ENCODE measurements around the gene CASK.

CASK gene

DNA sequence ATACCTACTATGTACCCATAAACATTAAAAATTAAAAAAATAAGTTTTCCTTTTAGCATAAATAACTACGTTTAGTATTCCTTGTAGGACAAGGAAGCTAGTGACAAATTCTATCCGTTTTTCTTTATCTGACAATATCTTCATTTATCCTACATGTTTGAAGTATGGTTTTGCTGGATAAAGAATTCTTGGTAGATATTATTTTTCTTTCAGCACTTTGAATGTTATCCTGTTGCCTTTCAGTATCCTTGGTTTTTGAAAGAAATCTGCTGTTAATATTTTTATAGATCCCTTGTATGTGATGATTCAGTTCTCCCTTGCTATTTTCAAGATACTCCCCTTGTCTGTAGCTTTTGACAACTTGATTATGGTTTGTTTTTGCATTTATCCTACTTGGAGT lies 76.6 kb downstream of the CASK start:
- Histone ChIP-seq H3K9me3 (ENCODE audit: control insufficient read depth, low read length) (peaks cover 5% of the 10 kb centered on the region), H3K36me3 (ENCODE audit: control insufficient read depth, insufficient read depth, low read length) (peaks cover 27% of the 10 kb centered on the region), H3K27ac (ENCODE audit: insufficient read depth, low read length, poor library complexity, severe bottlenecking) (no peak overlapping the region), H3K4me3 (ENCODE audit: insufficient read depth, low read depth, low read length, poor library complexity, severe bottlenecking) (no peak overlapping the region), H3K27me3 (replicated peaks; ENCODE audit: control insufficient read depth, insufficient read depth, low read length, poor library complexity, severe bottlenecking) (no peaks in the 10 kb centered on the region), H3K4me1 (ENCODE audit: control insufficient read depth, insufficient read depth, low read length, poor library complexity, severe bottlenecking) (no peaks in the 10 kb centered on the region)
- no peak for DNase-seq

DNA sequence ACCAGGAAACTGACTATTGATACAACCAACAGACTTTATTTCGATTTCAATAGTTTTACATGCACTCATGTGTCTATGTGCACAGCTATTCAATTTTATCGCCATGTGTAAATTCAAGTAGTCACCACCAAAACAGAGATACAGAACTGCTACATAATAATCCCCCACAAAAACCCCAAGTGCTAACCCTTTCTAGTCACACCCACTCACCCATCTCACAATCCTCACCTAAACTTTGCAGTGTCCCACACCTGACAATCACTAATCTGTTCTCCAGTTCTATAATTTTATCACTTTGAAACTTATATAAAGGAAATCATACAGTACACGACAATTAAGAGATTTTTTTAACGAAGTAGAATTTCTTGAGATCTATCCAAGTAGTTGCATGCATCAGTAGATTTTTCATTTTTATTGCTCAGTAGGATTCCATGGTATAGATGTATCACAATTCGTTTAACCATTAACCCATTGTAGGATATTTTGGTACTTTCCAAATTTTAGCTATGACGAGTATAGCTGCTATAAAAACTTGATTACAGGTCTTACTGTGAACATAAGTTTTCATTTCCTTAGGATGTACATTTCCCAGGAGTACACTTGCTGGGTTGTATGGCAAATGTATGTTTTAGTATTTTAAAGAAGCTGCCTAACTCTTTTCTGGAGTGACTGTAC lies 85.9 kb downstream of the CASK start:
- H3K27me3 ChIP-seq (replicated peaks; ENCODE audit: control insufficient read depth, insufficient read depth, low read length, poor library complexity, severe bottlenecking), result no peaks in the 10 kb centered on the region
- no peaks in the 10 kb centered on the region for H3K4me1 ChIP-seq (ENCODE audit: control insufficient read depth, insufficient read depth, low read length, poor library complexity, severe bottlenecking)
- no peak overlapping the region for H3K4me3 ChIP-seq (ENCODE audit: insufficient read depth, low read depth, low read length, poor library complexity, severe bottlenecking)
- no peaks in the 10 kb centered on the region for H3K36me3 ChIP-seq (ENCODE audit: control insufficient read depth, insufficient read depth, low read length)
- no peak overlapping the region for H3K27ac ChIP-seq (ENCODE audit: insufficient read depth, low read length, poor library complexity, severe bottlenecking)
- DNase-seq, result no peak
- no peaks in the 10 kb centered on the region for H3K9me3 ChIP-seq (ENCODE audit: control insufficient read depth, low read length)

DNA sequence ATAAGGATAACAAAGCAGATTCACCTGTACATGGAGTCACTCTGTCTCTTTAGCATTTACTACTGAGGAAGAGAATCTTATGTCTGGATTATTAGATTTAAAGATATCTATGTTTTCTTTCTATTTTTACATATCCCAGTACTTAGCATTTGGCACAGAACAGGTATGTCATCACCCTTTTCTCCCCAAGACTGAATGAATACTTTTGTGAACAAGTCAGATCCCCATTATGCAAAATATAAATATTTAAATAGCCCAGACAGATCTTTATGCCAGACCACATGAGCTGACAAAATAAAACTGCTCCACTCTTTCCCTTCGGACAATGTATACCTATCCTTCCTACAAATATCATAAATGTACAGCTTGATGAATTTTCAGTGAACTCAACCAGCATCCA lies 94.5 kb downstream of the CASK start:
- Histone ChIP-seq H3K9me3 (ENCODE audit: control insufficient read depth, low read length) (no peaks in the 10 kb centered on the region), H3K27me3 (replicated peaks; ENCODE audit: control insufficient read depth, insufficient read depth, low read length, poor library complexity, severe bottlenecking) (no peaks in the 10 kb centered on the region), H3K4me1 (ENCODE audit: control insufficient read depth, insufficient read depth, low read length, poor library complexity, severe bottlenecking) (no peaks in the 10 kb centered on the region), H3K27ac (ENCODE audit: insufficient read depth, low read length, poor library complexity, severe bottlenecking) (no peak overlapping the region), H3K4me3 (ENCODE audit: insufficient read depth, low read depth, low read length, poor library complexity, severe bottlenecking) (no peak overlapping the region), H3K36me3 (ENCODE audit: control insufficient read depth, insufficient read depth, low read length) (no peaks in the 10 kb centered on the region)
- DNase-seq, result no peak

DNA sequence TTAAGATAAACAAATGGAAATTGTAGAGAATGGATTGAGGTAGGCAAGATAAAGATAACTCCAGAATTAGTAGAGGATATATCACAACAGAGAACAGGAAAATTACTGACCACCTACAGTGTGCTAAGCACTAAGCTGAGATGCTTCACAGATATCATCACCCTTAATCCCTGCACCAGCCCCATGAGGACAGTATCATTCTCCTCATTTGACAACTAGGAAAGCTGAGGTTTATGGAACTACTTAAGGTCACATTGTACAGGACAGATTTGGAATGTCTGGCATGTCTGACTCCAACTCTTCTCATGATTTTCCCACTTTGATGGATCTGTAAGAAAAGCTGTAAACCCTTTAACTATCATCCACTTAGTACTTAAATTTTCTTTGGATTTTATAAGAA lies 95.5 kb downstream of the CASK start:
- no peaks in the 10 kb centered on the region for H3K36me3 ChIP-seq (ENCODE audit: control insufficient read depth, insufficient read depth, low read length)
- H3K4me1 ChIP-seq (ENCODE audit: control insufficient read depth, insufficient read depth, low read length, poor library complexity, severe bottlenecking), result no peaks in the 10 kb centered on the region
- no peak overlapping the region for H3K27ac ChIP-seq (ENCODE audit: insufficient read depth, low read length, poor library complexity, severe bottlenecking)
- H3K9me3 ChIP-seq (ENCODE audit: control insufficient read depth, low read length), result no peaks in the 10 kb centered on the region
- DNase-seq, result no peak
- H3K27me3 ChIP-seq (replicated peaks; ENCODE audit: control insufficient read depth, insufficient read depth, low read length, poor library complexity, severe bottlenecking), result no peaks in the 10 kb centered on the region
- no peak overlapping the region for H3K4me3 ChIP-seq (ENCODE audit: insufficient read depth, low read depth, low read length, poor library complexity, severe bottlenecking)

DNA sequence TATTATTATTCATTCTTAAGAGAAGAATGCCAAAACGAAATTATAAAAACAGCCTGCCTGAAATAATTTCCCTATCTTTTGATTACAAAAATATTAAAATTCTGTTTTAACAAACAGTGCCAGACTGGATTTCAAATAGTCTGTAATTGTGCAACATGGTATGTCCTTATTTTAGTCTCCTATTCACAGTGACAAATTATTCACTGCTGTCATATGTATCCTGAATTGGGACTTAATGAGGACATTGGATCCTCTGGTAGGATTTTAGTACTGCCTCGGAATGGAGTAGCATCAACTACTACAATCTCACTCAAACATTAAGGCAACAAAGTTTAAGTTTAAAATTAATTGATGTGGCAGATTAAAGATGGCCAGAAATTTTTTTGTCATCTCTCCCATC lies 97.6 kb downstream of the CASK start:
- Histone ChIP-seq H3K4me3 (ENCODE audit: insufficient read depth, low read depth, low read length, poor library complexity, severe bottlenecking) (no peak overlapping the region), H3K9me3 (ENCODE audit: control insufficient read depth, low read length) (no peaks in the 10 kb centered on the region), H3K36me3 (ENCODE audit: control insufficient read depth, insufficient read depth, low read length) (no peaks in the 10 kb centered on the region), H3K27me3 (replicated peaks; ENCODE audit: control insufficient read depth, insufficient read depth, low read length, poor library complexity, severe bottlenecking) (no peaks in the 10 kb centered on the region), H3K27ac (ENCODE audit: insufficient read depth, low read length, poor library complexity, severe bottlenecking) (no peak overlapping the region), H3K4me1 (ENCODE audit: control insufficient read depth, insufficient read depth, low read length, poor library complexity, severe bottlenecking) (no peaks in the 10 kb centered on the region)
- DNase-seq, result no peak

DNA sequence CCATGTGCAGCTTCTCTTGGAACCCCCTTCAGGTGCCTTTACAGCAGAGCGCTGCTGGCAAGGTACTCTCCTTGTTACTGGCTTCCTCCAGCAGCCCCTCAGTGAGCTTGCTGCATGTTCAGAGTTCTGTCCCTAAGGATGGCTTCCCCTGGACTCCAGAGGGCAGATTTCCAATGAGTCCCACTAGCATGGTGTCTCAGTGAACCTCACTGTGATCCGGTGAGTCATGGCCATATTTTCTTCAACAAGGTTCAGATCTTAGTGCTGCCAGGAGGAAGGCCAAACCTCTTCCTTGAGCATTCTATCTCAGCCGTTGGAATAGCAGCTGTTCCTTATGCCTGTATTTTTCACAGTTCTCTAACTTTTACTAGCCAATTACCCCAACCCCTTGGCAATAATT lies 98.8 kb downstream of the CASK start:
- H3K4me1 ChIP-seq (ENCODE audit: control insufficient read depth, insufficient read depth, low read length, poor library complexity, severe bottlenecking), result no peaks in the 10 kb centered on the region
- DNase-seq, result no peak
- H3K27me3 ChIP-seq (replicated peaks; ENCODE audit: control insufficient read depth, insufficient read depth, low read length, poor library complexity, severe bottlenecking), result no peaks in the 10 kb centered on the region
- no peaks in the 10 kb centered on the region for H3K9me3 ChIP-seq (ENCODE audit: control insufficient read depth, low read length)
- H3K4me3 ChIP-seq (ENCODE audit: insufficient read depth, low read depth, low read length, poor library complexity, severe bottlenecking), result no peak overlapping the region
- H3K27ac ChIP-seq (ENCODE audit: insufficient read depth, low read length, poor library complexity, severe bottlenecking), result no peak overlapping the region
- H3K36me3 ChIP-seq (ENCODE audit: control insufficient read depth, insufficient read depth, low read length), result no peaks in the 10 kb centered on the region

DNA sequence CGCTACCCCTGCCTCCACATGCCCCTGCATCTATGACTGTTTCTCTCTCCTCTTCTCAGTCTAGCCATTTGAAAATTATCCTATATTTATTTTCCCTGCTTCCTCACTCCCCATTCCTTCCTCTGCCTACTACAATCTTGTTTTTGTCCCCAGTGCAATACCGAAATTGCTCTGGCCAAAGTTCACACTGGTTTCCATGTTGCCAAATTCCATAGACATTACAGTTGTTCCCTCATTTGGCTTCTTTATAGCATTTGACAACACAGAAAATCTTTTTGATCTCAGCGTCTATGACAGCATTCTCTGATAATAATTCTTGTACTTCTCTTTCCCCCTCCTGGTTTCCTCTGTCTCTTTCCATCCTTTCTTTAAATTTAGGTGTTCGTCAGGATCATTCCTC lies 100.0 kb downstream of the CASK start:
- no peaks in the 10 kb centered on the region for H3K27me3 ChIP-seq (replicated peaks; ENCODE audit: control insufficient read depth, insufficient read depth, low read length, poor library complexity, severe bottlenecking)
- no peak for DNase-seq
- H3K4me1 ChIP-seq (ENCODE audit: control insufficient read depth, insufficient read depth, low read length, poor library complexity, severe bottlenecking), result no peaks in the 10 kb centered on the region
- H3K4me3 ChIP-seq (ENCODE audit: insufficient read depth, low read depth, low read length, poor library complexity, severe bottlenecking), result no peak overlapping the region
- no peak overlapping the region for H3K27ac ChIP-seq (ENCODE audit: insufficient read depth, low read length, poor library complexity, severe bottlenecking)
- no peaks in the 10 kb centered on the region for H3K36me3 ChIP-seq (ENCODE audit: control insufficient read depth, insufficient read depth, low read length)
- H3K9me3 ChIP-seq (ENCODE audit: control insufficient read depth, low read length), result no peaks in the 10 kb centered on the region

DNA sequence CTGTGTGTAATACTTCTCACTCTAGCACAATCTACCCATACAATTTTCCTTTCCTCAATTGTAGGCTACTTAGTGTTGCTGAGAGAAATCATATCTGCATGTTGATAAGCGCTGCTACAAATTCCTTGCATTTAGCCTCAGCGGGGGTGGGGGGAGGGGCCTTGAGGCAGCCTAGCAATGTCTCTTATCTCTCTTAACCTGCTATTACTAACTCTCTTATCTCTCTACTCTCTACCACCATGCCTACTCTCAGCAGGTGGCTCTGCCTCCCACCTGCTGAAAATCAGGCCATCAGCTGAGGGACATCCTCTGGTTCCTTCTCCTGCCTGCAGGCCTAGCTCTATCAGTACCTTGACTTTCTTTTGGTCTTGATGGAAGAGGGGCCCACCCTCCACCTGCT lies 100.5 kb downstream of the CASK start:
- Histone ChIP-seq H3K27ac (ENCODE audit: insufficient read depth, low read length, poor library complexity, severe bottlenecking) (no peak overlapping the region), H3K36me3 (ENCODE audit: control insufficient read depth, insufficient read depth, low read length) (no peaks in the 10 kb centered on the region), H3K9me3 (ENCODE audit: control insufficient read depth, low read length) (no peaks in the 10 kb centered on the region), H3K4me1 (ENCODE audit: control insufficient read depth, insufficient read depth, low read length, poor library complexity, severe bottlenecking) (no peaks in the 10 kb centered on the region), H3K4me3 (ENCODE audit: insufficient read depth, low read depth, low read length, poor library complexity, severe bottlenecking) (no peak overlapping the region), H3K27me3 (replicated peaks; ENCODE audit: control insufficient read depth, insufficient read depth, low read length, poor library complexity, severe bottlenecking) (no peaks in the 10 kb centered on the region)
- no peak for DNase-seq

DNA sequence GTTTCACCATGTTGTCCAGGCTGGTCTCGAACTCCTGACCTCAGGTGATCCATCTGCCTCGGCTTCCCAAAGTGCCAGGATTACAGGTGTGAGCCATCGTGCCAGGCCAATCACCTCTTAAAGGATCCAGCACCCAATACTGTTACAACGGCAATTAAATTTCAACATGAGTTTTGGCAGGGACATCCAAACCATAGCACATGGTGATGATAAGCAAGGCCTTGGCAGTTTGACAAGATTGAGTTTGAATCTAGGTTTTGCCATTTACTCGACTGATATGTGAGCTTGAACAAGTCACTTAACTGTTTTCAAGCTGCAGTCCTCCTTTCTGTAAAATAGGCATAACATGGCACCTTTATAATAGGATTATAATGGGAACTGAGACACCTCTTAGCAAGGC lies 115.3 kb downstream of the CASK start:
- DNase-seq, result no peak
- Histone ChIP-seq H3K27ac (ENCODE audit: insufficient read depth, low read length, poor library complexity, severe bottlenecking) (no peak overlapping the region), H3K9me3 (ENCODE audit: control insufficient read depth, low read length) (no peaks in the 10 kb centered on the region), H3K36me3 (ENCODE audit: control insufficient read depth, insufficient read depth, low read length) (no peaks in the 10 kb centered on the region), H3K4me1 (ENCODE audit: control insufficient read depth, insufficient read depth, low read length, poor library complexity, severe bottlenecking) (no peaks in the 10 kb centered on the region), H3K27me3 (replicated peaks; ENCODE audit: control insufficient read depth, insufficient read depth, low read length, poor library complexity, severe bottlenecking) (no peaks in the 10 kb centered on the region), H3K4me3 (ENCODE audit: insufficient read depth, low read depth, low read length, poor library complexity, severe bottlenecking) (no peak overlapping the region)

DNA sequence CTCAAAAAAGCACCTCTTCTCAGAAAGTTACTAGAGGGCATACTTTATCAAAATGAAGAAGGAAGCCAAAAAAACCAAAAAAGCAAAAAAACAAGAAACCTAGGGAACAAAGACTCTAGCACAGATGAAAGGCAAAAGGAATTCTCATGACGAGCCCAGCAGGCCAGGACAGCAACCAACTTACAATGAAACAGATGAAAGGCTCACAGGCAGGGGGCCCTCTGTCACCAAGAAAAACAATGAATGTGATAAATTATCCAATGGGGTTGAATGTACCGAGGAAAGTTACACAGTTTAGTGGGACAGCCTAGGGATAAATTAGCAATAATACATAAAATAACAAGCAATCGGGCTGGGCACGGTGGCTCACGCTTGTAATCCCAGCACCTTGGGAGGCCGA lies 120.4 kb downstream of the CASK start:
- Histone ChIP-seq H3K27me3 (replicated peaks; ENCODE audit: control insufficient read depth, insufficient read depth, low read length, poor library complexity, severe bottlenecking) (no peaks in the 10 kb centered on the region), H3K36me3 (ENCODE audit: control insufficient read depth, insufficient read depth, low read length) (no peaks in the 10 kb centered on the region), H3K4me3 (ENCODE audit: insufficient read depth, low read depth, low read length, poor library complexity, severe bottlenecking) (no peak overlapping the region), H3K4me1 (ENCODE audit: control insufficient read depth, insufficient read depth, low read length, poor library complexity, severe bottlenecking) (no peaks in the 10 kb centered on the region), H3K9me3 (ENCODE audit: control insufficient read depth, low read length) (no peaks in the 10 kb centered on the region), H3K27ac (ENCODE audit: insufficient read depth, low read length, poor library complexity, severe bottlenecking) (no peak overlapping the region)
- DNase-seq, result no peak

Data from effector memory CD4-positive, alpha-beta T cell (primary cell).